Measurements from ENCODE around the gene MED14. TPM values are rescaled to one million over a fixed set of nuclear protein-coding genes. Genes with fewer than 3 reads are reported as not detected.

MED14 gene
- total and polyA plus RNA-seq, 10 of the 15 experiments (the other 5 are each of a cell fraction or from before 2014, with no cell fraction given) = 8.8 to 99.4 (median 29.4) TPM

DNA sequence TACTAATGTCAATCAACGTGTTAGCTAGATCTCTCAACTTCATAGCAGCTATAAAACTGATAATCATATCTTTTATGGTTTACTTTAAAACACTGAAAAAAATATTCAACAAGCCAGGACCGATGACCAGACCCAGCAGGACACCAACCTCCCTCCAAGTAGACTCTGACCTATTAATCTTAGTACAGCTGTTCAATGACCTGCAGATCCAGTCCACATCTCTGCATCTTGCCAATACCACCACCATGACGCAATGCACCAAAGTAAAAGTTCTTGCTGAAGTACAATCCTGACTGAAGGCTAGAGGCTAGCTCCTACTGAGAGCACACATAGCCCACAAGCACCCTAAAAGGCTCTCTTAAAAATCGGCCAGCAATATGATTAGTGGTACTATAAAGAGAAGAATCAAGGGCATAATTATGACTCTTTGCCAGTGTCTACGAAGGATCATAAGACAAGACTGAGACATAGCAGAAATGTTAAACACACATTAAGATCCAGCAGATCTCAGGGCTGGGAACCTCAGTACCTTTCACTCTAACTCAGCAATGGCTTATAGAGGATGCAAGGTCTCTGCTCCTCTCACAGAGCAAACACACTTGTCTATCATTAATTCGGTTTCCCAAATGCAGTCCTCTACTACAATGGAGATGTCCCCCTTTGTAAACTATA lies 7.6 kb downstream of the MED14 start:
- no peak overlapping the region for H3K27ac ChIP-seq (ENCODE audit: control insufficient read depth, insufficient read depth)
- no peaks in the 10 kb centered on the region for H3K9me3 ChIP-seq (replicated peaks; ENCODE audit: control insufficient read depth, insufficient read depth, low read length)
- no peak overlapping the region for H2AFZ ChIP-seq (ENCODE audit: control insufficient read depth, low read depth, low read length)
- peaks cover 52% of the 10 kb centered on the region for H3K79me2 ChIP-seq (ENCODE audit: control insufficient read depth, insufficient read depth, low read length)
- no peaks in the 10 kb centered on the region; the same call in 1 of the 2 replicates for H3K4me1 ChIP-seq (ENCODE audit: control insufficient read depth, insufficient read depth, low read length)
- H3K9ac ChIP-seq (ENCODE audit: control insufficient read depth, insufficient read depth, low read length) = no peak overlapping the region
- ChIA-PET RAD21 (ENCODE audit: unreplicated experiment) (interaction anchor here (0.8 to 1.1 kb wide), 3 partner anchors 32 to 184 kb away, joined by 3 to 4 read pairs (median 3); no protein-coding TSS in a partner anchor), POLR2A (interaction anchor here (1.0 to 1.5 kb wide), 2 partner anchors 9 to 12 kb away, joined by 4 to 5 read pairs; no protein-coding TSS in a partner anchor), SMC1A (ENCODE audit: uncharacterized antibody, unreplicated experiment) (interaction anchor here (1.1 to 1.5 kb wide), 6 partner anchors 9 to 126 kb away, joined by 3 to 5 read pairs (median 4); no protein-coding TSS in a partner anchor), CTCF (interaction anchor here (0.8 to 3.3 kb wide), 2 partner anchors 76 to 380 kb away, joined by 3 to 11 read pairs; no protein-coding TSS in a partner anchor)
- H3K36me3 ChIP-seq (ENCODE audit: control insufficient read depth in 2 of 2, insufficient read depth in 2 of 2, low read length in 1 of 2) = 0 out of 4 replicates have a peak, but pooled peaks cover 0 to 5% of the 10 kb centered on the region in 2 experiments
- 0 out of 2 replicates have a peak overlapping the region, but pooled peaks have one; percentile 9 for H3K4me2 ChIP-seq (ENCODE audit: control insufficient read depth, insufficient read depth)
- no peak for FAIRE-seq
- no peak for DNase-seq (ENCODE audit: low read depth, low spot score)
- no TSS peak for BruUV-seq (replicated peaks)
- in situ Hi-C loops (cut with MboI) = no loop called here
- H4K20me1 ChIP-seq (ENCODE audit: control insufficient read depth, insufficient read depth) = no peaks in the 10 kb centered on the region; the same call in 1 of the 2 replicates
- 65% methylated on average over 6 of the region's 6 CpGs for WGBS (ENCODE audit: insufficient coverage, insufficient replicate concordance, low lambda C conversion rate, missing lambda C conversion rate)
- intact Hi-C loops (cut with micrococcal nuclease; ENCODE audit: unreplicated experiment) = no loop called here
- peak; percentile 21 for ATAC-seq
- TF ChIP-seq, protein P1, sequence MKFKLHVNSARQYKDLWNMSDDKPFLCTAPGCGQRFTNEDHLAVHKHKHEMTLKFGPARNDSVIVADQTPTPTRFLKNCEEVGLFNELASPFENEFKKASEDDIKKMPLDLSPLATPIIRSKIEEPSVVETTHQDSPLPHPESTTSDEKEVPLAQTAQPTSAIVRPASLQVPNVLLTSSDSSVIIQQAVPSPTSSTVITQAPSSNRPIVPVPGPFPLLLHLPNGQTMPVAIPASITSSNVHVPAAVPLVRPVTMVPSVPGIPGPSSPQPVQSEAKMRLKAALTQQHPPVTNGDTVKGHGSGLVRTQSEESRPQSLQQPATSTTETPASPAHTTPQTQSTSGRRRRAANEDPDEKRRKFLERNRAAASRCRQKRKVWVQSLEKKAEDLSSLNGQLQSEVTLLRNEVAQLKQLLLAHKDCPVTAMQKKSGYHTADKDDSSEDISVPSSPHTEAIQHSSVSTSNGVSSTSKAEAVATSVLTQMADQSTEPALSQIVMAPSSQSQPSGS (IDR thresholded peaks at IDR 0.05; ENCODE audit: low read length) = no peak
- TF ChIP-seq YY1 (IDR thresholded peaks at IDR 0.05; ENCODE audit: low read depth, low read length) (no peak), ETV6 (conservative IDR thresholded peaks at IDR 0.05 in 1 of 2, IDR thresholded peaks at IDR 0.05 in 1 of 2; ENCODE audit: borderline replicate concordance in 1 of 2, low read depth in 1 of 2) (no peak), POLR2AphosphoS2 (IDR thresholded peaks at IDR 0.05; ENCODE audit: low read depth, low read length) (no peak), NFIC (IDR thresholded peaks at IDR 0.05; ENCODE audit: low read depth, low read length) (no peak), SREBF2 (IDR thresholded peaks at IDR 0.05; ENCODE audit: low read length) (no peak)
- TF ChIP-seq, protein P2, sequence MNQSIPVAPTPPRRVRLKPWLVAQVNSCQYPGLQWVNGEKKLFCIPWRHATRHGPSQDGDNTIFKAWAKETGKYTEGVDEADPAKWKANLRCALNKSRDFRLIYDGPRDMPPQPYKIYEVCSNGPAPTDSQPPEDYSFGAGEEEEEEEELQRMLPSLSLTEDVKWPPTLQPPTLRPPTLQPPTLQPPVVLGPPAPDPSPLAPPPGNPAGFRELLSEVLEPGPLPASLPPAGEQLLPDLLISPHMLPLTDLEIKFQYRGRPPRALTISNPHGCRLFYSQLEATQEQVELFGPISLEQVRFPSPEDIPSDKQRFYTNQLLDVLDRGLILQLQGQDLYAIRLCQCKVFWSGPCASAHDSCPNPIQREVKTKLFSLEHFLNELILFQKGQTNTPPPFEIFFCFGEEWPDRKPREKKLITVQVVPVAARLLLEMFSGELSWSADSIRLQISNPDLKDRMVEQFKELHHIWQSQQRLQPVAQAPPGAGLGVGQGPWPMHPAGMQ (IDR thresholded peaks at IDR 0.05; ENCODE audit: borderline replicate concordance) = no peak
- no peak overlapping the region; the same call in 1 of the 2 replicates for H3K4me3 ChIP-seq
- no peaks in the 10 kb centered on the region for H3K27me3 ChIP-seq (replicated peaks in 1 of 2; ENCODE audit: control insufficient read depth in 2 of 2, insufficient read depth in 2 of 2, low read length in 1 of 2)

Data from GM12878 (cell line).